DMS 273 (cell line): ENCODE data around the gene ADAM12.
A peak's percentile ranks its signal among the peaks of the same experiment; 100 is the strongest.

Experiments
- DNase-seq: peaks from one replicate; lab custom pipeline; 2025; ENCODE audit not compliant: unreplicated experiment; lab: John Stamatoyannopoulos, UW

The ADAM12 gene

DNA sequence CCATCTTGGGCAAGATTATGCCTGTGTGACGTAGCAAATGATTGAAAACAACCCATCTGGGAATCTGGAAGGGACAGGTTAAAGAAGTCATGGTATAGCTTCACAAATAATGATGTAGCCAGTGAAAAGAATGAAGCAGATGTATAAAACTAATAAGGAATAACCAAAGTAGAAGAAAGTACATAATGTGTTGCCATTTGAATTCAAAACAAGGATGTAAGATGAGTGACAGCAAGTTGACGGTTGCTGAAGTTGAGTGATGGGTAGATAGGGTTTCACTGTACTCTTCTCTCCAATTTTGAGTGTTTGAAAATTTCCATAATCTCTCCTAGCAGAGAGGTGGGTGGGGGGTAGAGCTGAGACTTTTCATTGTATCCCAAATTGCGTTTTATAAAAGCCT lies 358.3 kb downstream of the ADAM12 start:
- no peak for DNase-seq

DNA sequence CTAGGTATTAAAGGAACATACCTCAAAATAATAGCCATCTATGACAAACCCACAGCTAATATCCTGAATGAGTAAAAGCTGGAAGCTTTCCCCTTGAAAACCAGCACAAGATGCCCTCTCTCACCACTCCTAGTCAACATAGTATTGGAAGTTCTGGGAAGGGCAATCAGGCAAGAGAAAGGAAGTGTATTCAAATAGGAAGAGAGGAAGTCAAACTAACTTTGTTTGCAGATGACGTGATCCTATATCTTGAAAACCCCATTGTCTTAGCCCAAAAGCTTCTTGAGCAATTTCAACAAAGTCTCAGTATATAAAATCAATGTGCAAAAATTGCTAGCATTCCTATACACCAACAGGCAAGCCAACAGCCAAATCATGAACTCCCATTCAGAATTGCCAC lies 360.6 kb downstream of the ADAM12 start:
- no peak for DNase-seq

DNA sequence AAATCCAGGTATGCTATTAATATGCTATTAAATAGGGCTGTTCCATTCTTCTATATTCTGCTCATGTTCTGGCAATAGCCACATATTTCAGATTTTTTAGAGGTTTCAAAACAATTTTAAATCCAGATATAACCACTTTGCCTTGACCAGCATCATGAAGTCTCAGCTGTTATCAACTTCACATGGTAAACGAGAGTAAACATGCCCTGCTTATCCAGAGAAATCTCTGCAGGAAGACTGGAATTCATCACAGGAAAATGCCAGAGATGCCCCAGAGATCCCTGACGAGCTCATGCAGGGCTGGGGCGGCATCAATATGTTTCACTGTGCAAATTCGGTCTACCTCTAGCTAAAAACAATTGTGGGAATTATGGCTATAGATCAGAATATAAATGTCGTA lies 365.4 kb downstream of the ADAM12 start:
- DNase-seq, result no peak

DNA sequence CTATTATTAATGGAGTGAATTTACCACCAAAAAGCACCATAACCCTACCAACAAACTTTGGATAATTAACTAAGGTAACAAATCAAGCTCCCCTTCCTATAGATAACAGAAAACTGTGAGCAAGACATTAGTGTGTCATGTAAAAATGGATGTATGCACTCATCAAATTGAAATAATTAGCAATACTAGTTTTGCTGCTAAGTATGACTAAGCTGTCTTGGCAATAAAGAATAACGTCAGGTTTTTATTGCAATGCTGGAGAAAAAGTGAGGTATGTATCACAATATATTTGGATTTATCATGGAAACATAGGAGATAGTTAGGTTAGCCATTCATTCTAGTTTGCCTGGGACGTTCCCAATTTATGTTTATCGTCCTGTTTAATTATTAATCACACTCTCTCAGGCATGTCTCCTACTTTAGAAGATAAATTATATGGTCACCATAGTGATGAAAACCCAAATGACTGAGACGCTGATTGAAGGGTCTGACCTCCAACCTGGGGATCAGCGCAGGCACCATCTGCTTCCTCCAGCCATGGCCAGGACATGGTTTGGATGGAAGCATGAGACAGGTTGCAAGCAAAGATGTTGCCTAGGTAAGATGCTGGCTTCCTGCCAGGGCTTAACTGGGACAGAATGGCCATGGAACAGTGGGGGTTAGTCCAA lies 366.3 kb downstream of the ADAM12 start:
- no peak for DNase-seq

DNA sequence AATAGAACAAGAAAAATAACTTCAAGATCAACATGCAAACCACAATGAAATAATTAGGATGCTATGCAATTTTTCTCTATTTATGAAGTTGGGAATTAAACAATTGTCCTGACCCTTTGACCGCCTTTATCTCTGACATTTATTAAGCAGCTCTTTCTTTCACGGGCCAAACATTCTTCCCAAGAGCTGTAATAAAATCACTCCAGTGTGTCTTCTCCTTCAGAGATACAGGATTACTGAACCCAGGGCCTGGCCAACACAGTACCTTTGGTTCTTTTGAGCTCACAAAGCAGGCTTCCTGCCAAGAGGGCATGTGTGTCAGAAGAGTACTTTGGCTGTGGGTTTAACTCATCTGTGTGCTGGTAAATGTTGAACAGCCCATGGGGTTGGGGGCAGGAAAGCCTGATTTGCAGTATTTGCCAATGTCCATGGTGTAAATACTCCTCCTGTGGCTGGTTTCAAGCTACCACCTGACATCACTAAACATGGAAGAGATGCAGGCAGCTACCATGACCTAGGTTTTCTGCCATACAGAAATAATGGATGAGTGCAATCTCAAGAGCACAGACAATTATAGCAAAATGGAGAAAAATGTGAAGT lies 370.2 kb downstream of the ADAM12 start:
- DNase-seq, result no peak

DNA sequence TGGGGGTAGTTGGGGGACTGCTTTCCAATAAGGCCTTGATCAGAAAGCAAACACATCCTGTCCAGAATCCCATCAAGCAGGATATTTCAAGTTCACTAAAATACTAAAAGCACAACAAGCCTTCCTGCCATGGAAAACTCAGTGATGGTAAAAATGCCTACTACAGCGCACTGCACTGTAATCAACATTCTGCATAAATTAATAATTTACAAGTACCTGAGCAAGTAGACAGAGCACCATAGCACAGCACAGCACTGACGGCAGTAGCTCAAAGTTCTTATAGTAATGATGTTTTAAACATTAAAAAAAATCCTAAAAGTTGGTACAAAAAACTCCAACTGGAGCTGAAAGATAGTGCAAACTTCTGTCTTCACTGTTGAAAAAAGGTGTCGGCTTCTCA lies 371.4 kb downstream of the ADAM12 start:
- no peak for DNase-seq

GRCh38 chr10:126016156-126016805 lies 372.0 kb downstream of the ADAM12 start:
- peak; percentile 4 for DNase-seq

DNA sequence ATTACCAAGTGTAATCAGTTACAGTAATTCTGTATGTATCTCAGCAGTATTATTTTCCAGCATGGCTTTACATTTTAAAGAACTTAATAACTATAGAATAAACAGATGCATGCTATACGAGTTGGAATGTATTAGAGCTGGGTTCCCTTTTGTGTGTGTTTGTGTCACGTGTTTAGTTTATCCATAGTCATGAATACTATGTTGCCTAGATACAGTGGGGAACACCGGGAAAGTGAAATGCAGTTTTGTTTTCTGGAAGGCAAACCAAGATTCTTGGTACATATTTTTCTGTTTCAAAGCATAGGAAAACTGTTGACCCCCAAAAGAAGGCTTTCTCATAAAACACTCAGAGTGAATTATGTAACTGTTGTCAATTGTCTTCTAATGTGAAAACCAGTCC lies 372.9 kb downstream of the ADAM12 start:
- no peak for DNase-seq

DNA sequence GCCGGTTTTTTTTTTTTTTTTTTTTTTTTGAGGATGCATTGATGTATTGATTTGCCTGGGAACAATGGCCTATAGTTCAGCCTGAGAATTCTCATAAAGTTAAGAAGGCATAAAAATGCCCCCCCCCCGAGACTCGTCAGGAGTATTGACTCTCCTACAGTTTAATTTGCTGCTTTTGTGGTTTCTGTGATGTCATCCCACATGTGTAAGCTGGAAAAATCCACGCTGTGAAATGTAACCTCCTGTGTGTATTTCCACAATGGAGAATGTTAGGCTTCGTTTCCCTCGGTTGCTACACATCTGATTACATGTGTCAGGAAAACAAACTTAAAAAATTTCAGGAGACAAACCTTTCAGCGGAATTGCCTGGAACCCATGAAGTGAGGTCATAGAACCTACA lies 374.0 kb downstream of the ADAM12 start:
- DNase-seq, result no peak

GRCh38 chr10:126013489-126014281 lies 374.6 kb downstream of the ADAM12 start:
- DNase-seq, result no peak

- DNase-seq, result no peak
These were observed 375.8 kb downstream of the ADAM12 start for GRCh38 chr10:126012485-126012884.

DNA sequence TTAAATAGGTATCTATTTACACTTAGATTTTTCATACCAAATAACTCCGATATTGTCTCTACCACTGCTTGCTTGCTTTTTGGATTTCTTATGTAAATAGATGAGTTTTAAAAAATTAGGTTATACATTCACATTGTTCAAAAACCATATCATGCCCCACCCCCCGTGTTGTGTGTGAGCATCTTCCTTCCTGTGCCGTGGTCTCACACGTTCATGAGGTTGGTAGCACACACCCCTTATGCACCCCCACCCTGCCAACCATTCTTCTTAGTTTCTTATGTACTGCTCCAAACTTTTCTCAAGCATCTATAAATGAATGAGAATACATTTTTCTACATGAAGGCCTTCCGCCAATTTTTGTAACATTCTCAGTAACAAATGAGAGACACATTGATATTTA lies 376.3 kb downstream of the ADAM12 start:
- no peak for DNase-seq

DNA sequence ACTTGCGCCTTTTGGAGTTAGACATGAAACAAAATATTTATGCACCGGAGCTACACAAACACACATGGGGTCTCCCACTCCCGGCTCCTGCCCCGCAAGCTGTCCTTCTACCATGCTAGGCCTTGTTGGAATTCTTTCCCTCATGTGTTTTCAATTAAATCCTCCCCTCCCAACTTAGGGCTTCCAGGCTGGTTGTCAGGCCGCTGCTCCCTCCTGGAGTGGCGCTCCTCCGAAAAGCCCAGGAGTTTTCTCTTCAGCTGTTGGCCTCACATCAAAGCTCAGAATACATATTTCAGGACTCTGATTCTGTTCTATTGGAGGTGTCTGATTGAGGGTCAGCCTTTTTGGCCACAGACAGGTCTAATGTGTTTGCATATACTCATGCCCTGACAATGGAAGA lies 378.6 kb downstream of the ADAM12 start:
- DNase-seq, result no peak

GRCh38 chr10:126006906-126007305 lies 381.4 kb downstream of the ADAM12 start:
- DNase-seq, result no peak

GRCh38 chr10:126006264-126006663 lies 382.0 kb downstream of the ADAM12 start:
- no peak for DNase-seq

DNA sequence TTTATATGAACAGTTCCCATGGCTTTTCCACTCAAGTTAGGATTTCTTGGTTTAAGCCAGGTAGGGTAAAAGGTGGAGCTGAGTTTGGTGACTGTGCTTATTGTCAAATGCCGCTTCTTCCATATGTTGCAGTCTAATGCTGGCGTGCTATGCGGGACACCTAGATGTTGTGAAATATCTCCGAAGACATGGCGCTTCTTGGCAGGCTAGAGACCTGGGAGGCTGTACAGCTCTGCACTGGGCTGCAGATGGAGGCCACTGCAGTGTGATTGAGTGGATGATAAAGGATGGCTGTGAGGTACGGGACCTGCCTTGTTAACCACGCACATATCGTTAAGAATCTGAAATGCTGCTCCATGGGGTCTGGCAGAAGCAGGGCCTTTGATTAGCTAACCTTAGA lies 383.5 kb downstream of the ADAM12 start:
- DNase-seq, result no peak

GRCh38 chr10:126001576-126001975 lies 386.7 kb downstream of the ADAM12 start:
- peak; percentile 29 for DNase-seq

GRCh38 chr10:125999694-126000093 lies 388.6 kb downstream of the ADAM12 start:
- DNase-seq, result no peak

DNA sequence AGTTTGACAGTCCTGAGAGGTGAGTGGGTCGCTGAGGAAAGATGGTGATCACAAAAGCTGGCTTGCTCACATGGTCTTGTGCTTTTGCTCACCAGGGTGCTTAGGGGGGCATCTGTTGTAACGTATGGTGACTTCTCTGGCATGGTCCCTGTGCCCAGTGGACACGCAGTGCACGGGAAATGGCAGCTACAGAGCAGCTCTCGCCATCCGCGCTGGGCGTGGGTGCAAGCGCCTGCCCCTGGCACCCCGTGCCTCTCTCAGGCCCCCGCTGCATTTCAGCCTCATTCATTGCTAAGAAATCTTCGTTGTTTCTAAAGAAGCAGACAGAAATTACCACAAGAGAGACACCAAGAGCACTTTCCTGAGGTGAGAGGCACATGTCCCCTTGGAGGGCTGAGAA lies 390.7 kb downstream of the ADAM12 start:
- no peak for DNase-seq

- no peak for DNase-seq
These were observed 392.5 kb downstream of the ADAM12 start for GRCh38 chr10:125995726-125996304.

DNA sequence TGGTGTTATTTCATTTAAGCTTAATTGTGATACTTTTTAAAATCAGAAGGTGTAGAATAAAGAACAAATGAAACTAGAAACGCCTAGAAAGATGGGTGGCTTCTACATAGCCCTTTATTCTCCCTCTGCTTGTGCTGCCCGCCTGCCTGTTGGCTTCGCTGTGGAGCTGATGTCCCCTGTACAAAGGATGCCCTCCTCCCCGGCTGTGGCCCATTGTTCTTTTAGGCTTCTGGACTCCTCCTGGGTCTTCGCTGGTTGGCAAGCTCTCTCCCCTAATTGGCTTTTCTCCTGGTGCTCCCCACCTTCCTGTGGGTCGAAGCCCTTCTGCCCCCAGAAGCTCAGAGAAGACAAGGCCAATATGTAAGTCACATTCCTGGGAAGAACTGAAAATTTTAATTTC lies 393.7 kb downstream of the ADAM12 start:
- DNase-seq, result no peak
